Sigmoid colon (tissue), 7 donors: ENCODE results near the gene SYT7. TPM values are rescaled to one million over a fixed set of nuclear protein-coding genes. Genes with fewer than 3 reads are reported as not detected.

Experiments used
- DNase-seq: peaks from one replicate; pipeline ENCODE4 v3.0.0-alpha.2; 2019
- H3K27ac ChIP-seq, 4 donors: fragments of 200-600 bp; sonication (generic); one replicate each; pipeline ENCODE4 v1.5.1; 2016 to 2019; ENCODE audit warnings: mild to moderate bottlenecking in 1 of 4
- H3K27me3 ChIP-seq, 3 donors: fragments of 200-600 bp; sonication (generic); one replicate each; pipeline ENCODE4 v1.5.1; 2019; ENCODE audit warnings: mild to moderate bottlenecking in 1 of 3
- H3K36me3 ChIP-seq, 4 donors: fragments of 200-600 bp; sonication (generic); one replicate each; pipeline ENCODE4 v1.5.1; 2016 to 2019
- H3K4me1 ChIP-seq, 4 donors: fragments of 200-600 bp; sonication (generic); one replicate each; pipeline ENCODE4 v1.5.1; 2017 to 2019
- H3K4me3 ChIP-seq, 4 donors: fragments of 200-600 bp; sonication (generic); one replicate each; pipeline ENCODE4 v1.5.1; 2017 to 2019; ENCODE audit warnings: mild to moderate bottlenecking in 2 of 4, moderate library complexity in 1 of 4
- H3K9me3 ChIP-seq, 4 donors: fragments of 200-600 bp in 3 of 4; sonication (generic) in 3 of 4; one replicate each; pipeline versions ENCODE4 v1.5.1 to v1.6.1; 2013 to 2019
- EP300 ChIP-seq, 4 donors: sonication (generic); formaldehyde crosslinking; IDR thresholded peaks; one replicate each; pipeline ENCODE4 v1.6.1; 2017; ENCODE audit warnings: antibody characterized with exemption in 4 of 4
- POLR2A ChIP-seq, 2 donors: fragments of 450-650 bp; IDR thresholded peaks; one replicate each; pipeline ENCODE4 v1.6.1; 2016; ENCODE audit warnings: antibody characterized with exemption in 2 of 2, mild to moderate bottlenecking in 2 of 2, moderate library complexity in 2 of 2
- POLR2AphosphoS5 ChIP-seq, 4 donors: sonication (generic); formaldehyde crosslinking; IDR thresholded peaks; one replicate each; pipeline ENCODE4 v1.6.1; 2017; ENCODE audit warnings: antibody characterized with exemption in 4 of 4
- WGBS, 2 donors: extraction: QIAGEN DNeasy Blood & Tissue Kit; methylation state at CpG; one replicate each; pipeline ENCODE4 v1.1.7; 2013; 5-methylcytosine and 5-hydroxymethylcytosine counted together
- intact Hi-C: fragments of 100-400 bp; cut with DNase I; formaldehyde crosslinking; loops from one replicate; pipeline ENCODE4 v1.15.1; 2023
- polyA plus RNA-seq, 3 donors: library from polyadenylated mRNA; stranded (reverse); fragments of 200-250 nt; gene quantifications; one replicate each; pipeline ENCODE4 v1.2.3, GENCODE V29; 2013
- total RNA-seq, 4 donors: library from RNA; depleted of rRNA; stranded (reverse); fragments of >200 nt; gene quantifications; one replicate each; pipeline ENCODE4 v1.1.0, GENCODE V29; 2016
- TF ChIP-seq, protein P1 (sequence below), 4 experiments: fragments of 450-650 bp in 3 of 4; fragments of 200-600 bp in 1 of 4; IDR thresholded peaks; one replicate each; pipeline ENCODE4 v1.5.1; 2016 to 2019; ENCODE audit warnings: antibody characterized with exemption in 4 of 4, mild to moderate bottlenecking in 3 of 4, moderate library complexity in 2 of 4
- donor health status: healthy with polysubstance abuse.
- donor health status: Bipolar disorder and iron deficiency.
- donor health status: healthy.

SYT7 gene
- total and polyA plus RNA-seq, 7 donors, result 0.66 to 8.4 (median 3.6) TPM

- Histone ChIP-seq H3K27me3 (peaks cover 14 to 92% (median 43%) of the 10 kb centered on the region in 3 donors), H3K4me3 (no peak overlapping the region), H3K9me3 (no peaks in the 10 kb centered on the region), H3K27ac (no peak overlapping the region), H3K4me1 (peaks cover 0 to 9% (median 6%) of the 10 kb centered on the region in 4 donors), H3K36me3 (no peaks in the 10 kb centered on the region)
- WGBS, 2 donors, result 9% methylated on average over 57 of the region's 57 CpGs
- TF ChIP-seq, protein P1, sequence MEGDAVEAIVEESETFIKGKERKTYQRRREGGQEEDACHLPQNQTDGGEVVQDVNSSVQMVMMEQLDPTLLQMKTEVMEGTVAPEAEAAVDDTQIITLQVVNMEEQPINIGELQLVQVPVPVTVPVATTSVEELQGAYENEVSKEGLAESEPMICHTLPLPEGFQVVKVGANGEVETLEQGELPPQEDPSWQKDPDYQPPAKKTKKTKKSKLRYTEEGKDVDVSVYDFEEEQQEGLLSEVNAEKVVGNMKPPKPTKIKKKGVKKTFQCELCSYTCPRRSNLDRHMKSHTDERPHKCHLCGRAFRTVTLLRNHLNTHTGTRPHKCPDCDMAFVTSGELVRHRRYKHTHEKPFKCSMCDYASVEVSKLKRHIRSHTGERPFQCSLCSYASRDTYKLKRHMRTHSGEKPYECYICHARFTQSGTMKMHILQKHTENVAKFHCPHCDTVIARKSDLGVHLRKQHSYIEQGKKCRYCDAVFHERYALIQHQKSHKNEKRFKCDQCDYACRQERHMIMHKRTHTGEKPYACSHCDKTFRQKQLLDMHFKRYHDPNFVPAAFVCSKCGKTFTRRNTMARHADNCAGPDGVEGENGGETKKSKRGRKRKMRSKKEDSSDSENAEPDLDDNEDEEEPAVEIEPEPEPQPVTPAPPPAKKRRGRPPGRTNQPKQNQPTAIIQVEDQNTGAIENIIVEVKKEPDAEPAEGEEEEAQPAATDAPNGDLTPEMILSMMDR (IDR thresholded peaks at IDR 0.05), result no peak
- TF ChIP-seq POLR2A (IDR thresholded peaks at IDR 0.05) (no peak), POLR2AphosphoS5 (IDR thresholded peaks at IDR 0.05) (no peak), EP300 (IDR thresholded peaks at IDR 0.05) (no peak)
- intact Hi-C loops, result no loop called here
- no peak for DNase-seq
Measured at GRCh38 chr11:61555051-61555969, 25.6 kb downstream of the SYT7 start.

- no peaks in the 10 kb centered on the region for H3K9me3 ChIP-seq
- H3K27me3 ChIP-seq, result peaks cover 14 to 97% (median 46%) of the 10 kb centered on the region in 3 donors
- H3K4me3 ChIP-seq, result no peak overlapping the region
- TF ChIP-seq POLR2A (IDR thresholded peaks at IDR 0.05) (no peak), POLR2AphosphoS5 (IDR thresholded peaks at IDR 0.05) (no peak), EP300 (IDR thresholded peaks at IDR 0.05) (no peak)
- TF ChIP-seq, protein P1 (IDR thresholded peaks at IDR 0.05), result no peak
- no peaks in the 10 kb centered on the region for H3K36me3 ChIP-seq
- H3K27ac ChIP-seq, result no peak overlapping the region
- intact Hi-C loops, result no loop called here
- H3K4me1 ChIP-seq, result peaks cover 0 to 9% (median 6%) of the 10 kb centered on the region in 4 donors
- WGBS, 2 donors, result 21 to 49% methylated on average over 13 of the region's 13 CpGs
- DNase-seq, result no peak
Measured at GRCh38 chr11:61554172-61554988, 26.5 kb downstream of the SYT7 start.

GRCh38 chr11:61553373-61554171 lies 27.3 kb downstream of the SYT7 start:
- intact Hi-C loops, result no loop called here
- H3K4me1 ChIP-seq, result peaks cover 0 to 9% (median 6%) of the 10 kb centered on the region in 4 donors
- TF ChIP-seq POLR2A (IDR thresholded peaks at IDR 0.05), result no peak
- TF ChIP-seq, protein P1 (IDR thresholded peaks at IDR 0.05), result no peak
- no peak for TF ChIP-seq POLR2AphosphoS5 (IDR thresholded peaks at IDR 0.05)
- no peak for TF ChIP-seq EP300 (IDR thresholded peaks at IDR 0.05)
- no peaks in the 10 kb centered on the region for H3K9me3 ChIP-seq
- 45 to 53% methylated on average over 15 of the region's 15 CpGs for WGBS, 2 donors
- DNase-seq, result no peak
- no peaks in the 10 kb centered on the region for H3K36me3 ChIP-seq
- H3K27ac ChIP-seq, result no peak overlapping the region
- peaks cover 14 to 97% (median 46%) of the 10 kb centered on the region in 3 donors for H3K27me3 ChIP-seq
- H3K4me3 ChIP-seq, result no peak overlapping the region

DNA sequence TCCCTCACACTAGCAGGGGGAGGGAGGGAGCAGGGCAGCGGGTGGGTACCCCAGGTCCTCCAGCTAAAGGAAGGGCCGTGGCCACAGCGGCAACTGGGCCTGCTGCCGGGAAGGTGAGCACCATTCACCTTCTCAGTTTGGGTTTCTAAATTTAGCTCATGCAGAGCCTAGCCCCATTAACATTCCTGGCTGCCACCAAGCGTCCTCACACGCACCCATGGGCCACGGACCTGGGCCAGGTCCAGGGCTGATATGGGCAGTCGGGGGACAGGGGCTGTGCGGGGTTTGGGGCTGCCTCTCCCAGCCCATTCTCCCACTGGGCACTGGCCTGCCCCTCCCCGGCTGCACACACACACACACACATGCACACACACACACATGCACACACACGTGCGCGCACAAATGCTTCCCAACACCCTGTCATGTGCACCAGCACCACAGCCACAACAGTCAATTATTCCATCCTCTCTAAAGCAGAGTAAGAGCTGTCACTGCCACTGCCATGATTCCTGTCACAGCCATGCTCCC lies 28.7 kb downstream of the SYT7 start:
- 79 to 85% methylated on average over 13 of the region's 13 CpGs for WGBS, 2 donors
- Histone ChIP-seq H3K9me3 (no peaks in the 10 kb centered on the region), H3K4me3 (no peak overlapping the region), H3K4me1 (peaks cover 0 to 9% (median 6%) of the 10 kb centered on the region in 4 donors), H3K27me3 (peaks cover 14 to 99% (median 50%) of the 10 kb centered on the region in 3 donors), H3K27ac (no peak overlapping the region), H3K36me3 (no peaks in the 10 kb centered on the region)
- DNase-seq, result no peak
- TF ChIP-seq POLR2A (IDR thresholded peaks at IDR 0.05) (no peak), POLR2AphosphoS5 (IDR thresholded peaks at IDR 0.05) (no peak), EP300 (IDR thresholded peaks at IDR 0.05) (no peak)
- TF ChIP-seq, protein P1 (IDR thresholded peaks at IDR 0.05), result no peak
- intact Hi-C loops, result no loop called here
